ENCODE measurements around the gene TSHZ2. TPM values are rescaled to one million over a fixed set of nuclear protein-coding genes. Genes with fewer than 3 reads are reported as not detected.

Gene TSHZ2
- total and polyA plus RNA-seq, 2 experiments from 2014 or later, result 10.4 to 32.0 TPM

DNA sequence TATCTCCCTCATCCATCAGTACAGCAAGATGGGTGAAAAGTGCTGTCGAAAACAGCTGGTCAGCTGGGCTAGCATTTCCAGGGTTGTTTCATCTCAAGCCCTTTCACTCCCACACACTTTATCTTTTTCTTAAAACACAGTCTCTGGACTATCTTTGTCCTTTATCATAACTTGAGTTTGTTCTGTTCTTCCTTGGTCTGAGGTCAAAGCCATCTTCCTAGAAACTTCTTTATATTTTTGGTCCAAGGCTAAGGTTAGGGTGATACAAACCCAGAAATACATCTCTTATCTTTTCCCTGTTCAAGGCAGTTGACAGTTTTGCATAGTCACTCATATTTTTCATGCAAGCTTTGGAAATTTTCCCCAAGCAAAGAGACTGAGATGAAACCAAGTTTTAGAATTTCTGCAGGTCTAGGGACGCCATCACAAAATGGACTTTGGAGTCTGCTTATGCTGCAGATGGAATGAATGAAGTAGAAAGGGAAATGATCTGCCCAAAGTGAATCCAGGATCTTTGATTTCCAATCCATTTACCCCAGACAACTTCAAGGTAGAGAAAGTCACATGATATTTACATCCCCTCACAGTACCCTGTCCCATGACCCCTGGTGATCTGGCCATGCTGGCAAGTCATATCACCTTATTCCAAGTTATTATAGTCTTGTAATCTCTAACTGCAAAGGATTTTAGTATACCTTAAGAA lies 324.4 kb downstream of the TSHZ2 start:
- no peak for DNase-seq (ENCODE audit: low read depth in 1 of 2, low spot score in 1 of 2)
- H3K4me3 ChIP-seq, result no peak overlapping the region
- H3K4me1 ChIP-seq (ENCODE audit: low read depth), result peaks cover 10% of the 10 kb centered on the region
- H3K36me3 ChIP-seq, result no peaks in the 10 kb centered on the region
- no peak overlapping the region for H3K27ac ChIP-seq
- TF ChIP-seq, protein P1, sequence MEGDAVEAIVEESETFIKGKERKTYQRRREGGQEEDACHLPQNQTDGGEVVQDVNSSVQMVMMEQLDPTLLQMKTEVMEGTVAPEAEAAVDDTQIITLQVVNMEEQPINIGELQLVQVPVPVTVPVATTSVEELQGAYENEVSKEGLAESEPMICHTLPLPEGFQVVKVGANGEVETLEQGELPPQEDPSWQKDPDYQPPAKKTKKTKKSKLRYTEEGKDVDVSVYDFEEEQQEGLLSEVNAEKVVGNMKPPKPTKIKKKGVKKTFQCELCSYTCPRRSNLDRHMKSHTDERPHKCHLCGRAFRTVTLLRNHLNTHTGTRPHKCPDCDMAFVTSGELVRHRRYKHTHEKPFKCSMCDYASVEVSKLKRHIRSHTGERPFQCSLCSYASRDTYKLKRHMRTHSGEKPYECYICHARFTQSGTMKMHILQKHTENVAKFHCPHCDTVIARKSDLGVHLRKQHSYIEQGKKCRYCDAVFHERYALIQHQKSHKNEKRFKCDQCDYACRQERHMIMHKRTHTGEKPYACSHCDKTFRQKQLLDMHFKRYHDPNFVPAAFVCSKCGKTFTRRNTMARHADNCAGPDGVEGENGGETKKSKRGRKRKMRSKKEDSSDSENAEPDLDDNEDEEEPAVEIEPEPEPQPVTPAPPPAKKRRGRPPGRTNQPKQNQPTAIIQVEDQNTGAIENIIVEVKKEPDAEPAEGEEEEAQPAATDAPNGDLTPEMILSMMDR (IDR thresholded peaks at IDR 0.05; ENCODE audit: low read depth, low read length), result no peak
- H3K27me3 ChIP-seq, result no peaks in the 10 kb centered on the region
- H3K9me3 ChIP-seq (ENCODE audit: low read depth), result no peaks in the 10 kb centered on the region

DNA sequence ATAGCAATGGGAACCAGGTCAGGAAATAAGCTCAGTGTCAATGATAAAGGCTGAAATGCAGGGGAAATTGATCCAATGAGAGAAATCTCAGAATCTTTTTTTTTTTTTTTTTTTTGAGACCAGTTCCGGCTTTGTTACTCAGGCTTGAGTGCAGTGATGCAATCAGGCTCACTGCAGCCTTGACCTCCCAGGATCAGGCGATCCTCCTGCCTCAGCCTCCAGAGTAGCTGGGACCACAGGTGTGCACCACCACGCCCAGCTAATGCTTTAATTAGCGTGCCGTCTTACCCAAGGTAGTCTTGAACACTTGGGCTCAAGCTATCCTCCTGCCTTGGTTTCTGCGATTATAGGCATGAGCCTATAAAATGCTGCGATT lies 325.0 kb downstream of the TSHZ2 start:
- Histone ChIP-seq H3K36me3 (no peaks in the 10 kb centered on the region), H3K9me3 (ENCODE audit: low read depth) (no peaks in the 10 kb centered on the region), H3K27me3 (no peaks in the 10 kb centered on the region), H3K4me1 (ENCODE audit: low read depth) (peaks cover 10% of the 10 kb centered on the region), H3K27ac (no peak overlapping the region), H3K4me3 (no peak overlapping the region)
- no peak for DNase-seq (ENCODE audit: low read depth in 1 of 2, low spot score in 1 of 2)
- TF ChIP-seq, protein P1 (IDR thresholded peaks at IDR 0.05; ENCODE audit: low read depth, low read length), result no peak

DNA sequence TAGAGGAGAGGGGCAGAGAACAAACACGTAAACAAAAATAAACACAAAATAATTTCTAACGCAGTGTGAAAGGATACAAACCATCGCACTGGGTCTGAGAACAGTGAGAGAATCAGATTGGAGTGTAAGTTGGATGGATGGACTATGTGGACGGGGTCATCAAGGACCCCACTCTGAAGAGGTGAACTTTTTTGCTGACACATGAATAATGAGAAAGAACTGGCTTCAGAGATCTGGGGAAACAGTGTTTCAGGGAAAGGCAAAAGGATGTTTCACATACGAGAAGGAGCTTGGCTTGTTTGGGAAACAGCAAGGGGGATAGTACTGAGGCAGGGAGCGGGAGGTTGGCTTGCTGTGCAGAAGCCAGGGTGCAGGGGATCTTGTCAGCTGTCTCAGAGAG lies 326.1 kb downstream of the TSHZ2 start:
- Histone ChIP-seq H3K4me3 (no peak overlapping the region), H3K27me3 (no peaks in the 10 kb centered on the region), H3K4me1 (ENCODE audit: low read depth) (peaks cover 17% of the 10 kb centered on the region), H3K27ac (no peak overlapping the region), H3K36me3 (no peaks in the 10 kb centered on the region), H3K9me3 (ENCODE audit: low read depth) (no peaks in the 10 kb centered on the region)
- TF ChIP-seq, protein P1 (IDR thresholded peaks at IDR 0.05; ENCODE audit: low read depth, low read length), result no peak
- no peak for DNase-seq (ENCODE audit: low read depth in 1 of 2, low spot score in 1 of 2)

DNA sequence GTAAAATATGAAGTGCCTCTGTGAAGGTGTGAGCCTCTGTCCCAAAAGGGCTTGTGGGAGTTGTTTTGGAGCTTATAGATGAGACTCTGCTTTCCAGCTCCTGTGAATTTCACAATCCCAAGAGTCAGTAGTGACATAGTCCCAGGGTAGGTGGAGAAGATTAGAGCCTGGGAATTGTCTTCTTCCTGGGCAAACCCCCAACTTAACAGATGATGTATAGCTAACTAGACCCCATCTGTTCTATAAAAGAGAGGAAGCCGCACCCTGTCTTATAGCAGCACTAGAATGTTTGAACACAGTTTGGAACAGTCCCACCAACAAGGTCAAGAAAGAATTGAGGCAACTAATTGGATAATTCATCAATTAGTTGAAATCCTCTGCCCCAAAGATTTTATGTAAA lies 326.8 kb downstream of the TSHZ2 start:
- DNase-seq (ENCODE audit: low read depth in 1 of 2, low spot score in 1 of 2), result no peak

DNA sequence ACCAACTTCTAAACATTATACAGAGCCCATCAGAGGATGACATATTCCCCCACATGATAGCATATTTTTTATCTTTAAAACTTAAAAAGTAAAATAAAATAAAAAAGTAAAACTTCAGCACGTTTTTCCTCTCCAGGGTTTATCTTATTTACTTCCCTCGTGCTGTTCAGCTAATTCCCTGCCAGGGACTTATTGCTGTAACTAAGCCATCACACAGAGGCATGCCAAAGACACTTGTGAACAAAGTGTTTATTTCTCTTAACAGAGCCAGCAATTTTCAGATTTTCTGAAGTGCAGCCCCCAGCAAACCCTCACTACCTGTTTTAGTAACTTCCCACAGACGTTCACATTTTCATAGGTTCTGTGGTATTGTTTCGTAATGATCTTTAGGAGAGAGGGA lies 327.7 kb downstream of the TSHZ2 start:
- Histone ChIP-seq H3K4me3 (no peak overlapping the region), H3K27ac (no peak overlapping the region), H3K9me3 (ENCODE audit: low read depth) (no peaks in the 10 kb centered on the region), H3K27me3 (no peaks in the 10 kb centered on the region), H3K36me3 (no peaks in the 10 kb centered on the region), H3K4me1 (ENCODE audit: low read depth) (peaks cover 17% of the 10 kb centered on the region)
- DNase-seq (ENCODE audit: low read depth in 1 of 2, low spot score in 1 of 2), result no peak
- TF ChIP-seq, protein P1 (IDR thresholded peaks at IDR 0.05; ENCODE audit: low read depth, low read length), result no peak

More for the DNA sequence above, 326.8 kb downstream of the TSHZ2 start:
- Histone ChIP-seq H3K4me3 (no peak overlapping the region), H3K9me3 (ENCODE audit: low read depth) (no peaks in the 10 kb centered on the region), H3K27ac (no peak overlapping the region), H3K36me3 (no peaks in the 10 kb centered on the region), H3K4me1 (ENCODE audit: low read depth) (peaks cover 17% of the 10 kb centered on the region), H3K27me3 (no peaks in the 10 kb centered on the region)
- TF ChIP-seq, protein P1 (IDR thresholded peaks at IDR 0.05; ENCODE audit: low read depth, low read length), result no peak

Measured in cardiac muscle cell (in vitro differentiated cells and primary cell).